ENCODE measurements around the gene CD68.

DNA sequence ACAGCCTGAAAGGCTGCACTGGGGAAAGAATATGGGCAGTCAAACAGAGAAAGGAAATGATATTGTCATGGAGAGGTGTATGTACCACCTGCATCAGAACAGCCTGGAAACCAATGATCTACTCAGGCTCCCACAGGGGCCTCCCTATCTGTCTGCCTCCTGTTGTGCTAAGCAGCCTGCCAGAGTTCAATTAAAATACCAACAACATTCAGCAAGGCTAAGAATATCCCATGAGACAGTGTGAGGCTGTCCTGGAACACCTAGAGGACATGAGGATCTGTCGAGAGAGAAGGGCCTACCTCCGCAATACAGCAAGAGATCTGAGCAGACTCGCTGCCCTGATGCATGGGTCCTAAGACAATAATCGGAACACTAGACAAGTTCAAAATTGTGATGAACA is 26.8 kb downstream of the CD68 start:
- TF ChIP-seq, protein P1, sequence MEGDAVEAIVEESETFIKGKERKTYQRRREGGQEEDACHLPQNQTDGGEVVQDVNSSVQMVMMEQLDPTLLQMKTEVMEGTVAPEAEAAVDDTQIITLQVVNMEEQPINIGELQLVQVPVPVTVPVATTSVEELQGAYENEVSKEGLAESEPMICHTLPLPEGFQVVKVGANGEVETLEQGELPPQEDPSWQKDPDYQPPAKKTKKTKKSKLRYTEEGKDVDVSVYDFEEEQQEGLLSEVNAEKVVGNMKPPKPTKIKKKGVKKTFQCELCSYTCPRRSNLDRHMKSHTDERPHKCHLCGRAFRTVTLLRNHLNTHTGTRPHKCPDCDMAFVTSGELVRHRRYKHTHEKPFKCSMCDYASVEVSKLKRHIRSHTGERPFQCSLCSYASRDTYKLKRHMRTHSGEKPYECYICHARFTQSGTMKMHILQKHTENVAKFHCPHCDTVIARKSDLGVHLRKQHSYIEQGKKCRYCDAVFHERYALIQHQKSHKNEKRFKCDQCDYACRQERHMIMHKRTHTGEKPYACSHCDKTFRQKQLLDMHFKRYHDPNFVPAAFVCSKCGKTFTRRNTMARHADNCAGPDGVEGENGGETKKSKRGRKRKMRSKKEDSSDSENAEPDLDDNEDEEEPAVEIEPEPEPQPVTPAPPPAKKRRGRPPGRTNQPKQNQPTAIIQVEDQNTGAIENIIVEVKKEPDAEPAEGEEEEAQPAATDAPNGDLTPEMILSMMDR (conservative IDR thresholded peaks at IDR 0.05; ENCODE audit: low read depth, low read length) = no peak
- TF ChIP-seq EZH2 (IDR thresholded peaks at IDR 0.05; ENCODE audit: borderline replicate concordance, low read depth, low read length, poor library complexity, severe bottlenecking) = no peak
